Breast epithelium (tissue), 3 donors: ENCODE data around the gene ARHGEF10L.

ENCODE experiments used
- CTCF ChIP-seq, 3 donors: fragments of 450-650 bp; IDR thresholded peaks; one replicate each; pipeline ENCODE4 v1.5.1; 2016 to 2017; ENCODE audit warnings: antibody characterized with exemption in 3 of 3, mild to moderate bottlenecking in 3 of 3, moderate library complexity in 3 of 3
- POLR2AphosphoS5 ChIP-seq, 3 donors: sonication (generic); formaldehyde crosslinking; IDR thresholded peaks; one replicate each; pipeline ENCODE4 v1.6.1; 2017; ENCODE audit warnings: antibody characterized with exemption in 3 of 3

- no peak for TF ChIP-seq POLR2AphosphoS5 (IDR thresholded peaks at IDR 0.05)
- no peak for TF ChIP-seq CTCF (IDR thresholded peaks at IDR 0.05)
Observed at GRCh38 chr1:17561247-17561548, 21.7 kb downstream of the ARHGEF10L start.
